Thoracic aorta (tissue), 2 donors: ENCODE measurements around the gene SLC22A17. TPM values are rescaled to one million over a fixed set of nuclear protein-coding genes. Genes with fewer than 3 reads are reported as not detected.
"Not testable (repeated sequence)": the region's sequence is repeated elsewhere in the genome, so short reads cannot be mapped to it uniquely, and the experiment has no call there.

Source experiments
- ATAC-seq: fragments of 150-250 bp; one replicate; pipeline ENCODE4 v1.8.0; 2017; ENCODE audit warnings: low read depth; ENCODE audit not compliant: insufficient number of reproducible peaks, low FRiP score
- DNase-seq: peaks from one replicate; pipeline ENCODE4 v3.0.0-alpha.2; 2020; ENCODE audit warnings: low spot score
- H3K27ac ChIP-seq, 2 donors: fragments of 200-600 bp; sonication (generic); 1 replicate in 1 of 2; 2 replicates in 1 of 2; pipeline ENCODE4 v1.5.1; 2016; ENCODE audit warnings: mild to moderate bottlenecking in 2 of 2, moderate library complexity in 2 of 2
- H3K27me3 ChIP-seq: fragments of 200-600 bp; sonication (generic); replicated peaks from 2 replicates; pipeline ENCODE4 v1.6.0; 2016; ENCODE audit warnings: mild to moderate bottlenecking; ENCODE audit not compliant: insufficient read depth
- H3K36me3 ChIP-seq: fragments of 200-600 bp; sonication (generic); one replicate; pipeline ENCODE4 v1.5.1; 2016
- H3K4me1 ChIP-seq, 2 donors: fragments of 200-600 bp; sonication (generic); 1 replicate in 1 of 2; 2 replicates in 1 of 2; pipeline versions ENCODE4 v1.5.1 to v1.6.0; 2016; ENCODE audit warnings: low read depth in 2 of 2, mild to moderate bottlenecking in 1 of 2; ENCODE audit not compliant: control insufficient read depth in 1 of 2
- H3K4me3 ChIP-seq: fragments of 200-600 bp; sonication (generic); 2 replicates; pipeline ENCODE4 v1.5.1; 2016; ENCODE audit warnings: mild to moderate bottlenecking
- H3K9me3 ChIP-seq: fragments of 200-600 bp; sonication (generic); 2 replicates; pipeline ENCODE4 v1.5.1; 2016
- total RNA-seq, 2 donors: library from RNA; depleted of rRNA; stranded (reverse); fragments of >200 nt; gene quantifications; one replicate each; pipeline versions ENCODE4 v1.1.0 to v1.2.3, GENCODE V29; 2016
- TF ChIP-seq, protein P1 (sequence below): fragments of 200-600 bp; sonication (generic); IDR thresholded peaks from one replicate; pipeline ENCODE4 v1.5.1; 2019; ENCODE audit warnings: antibody characterized with exemption

SLC22A17 gene
- total RNA-seq, 2 donors from 2014 or later, result 55.1 to 72.3 TPM

DNA sequence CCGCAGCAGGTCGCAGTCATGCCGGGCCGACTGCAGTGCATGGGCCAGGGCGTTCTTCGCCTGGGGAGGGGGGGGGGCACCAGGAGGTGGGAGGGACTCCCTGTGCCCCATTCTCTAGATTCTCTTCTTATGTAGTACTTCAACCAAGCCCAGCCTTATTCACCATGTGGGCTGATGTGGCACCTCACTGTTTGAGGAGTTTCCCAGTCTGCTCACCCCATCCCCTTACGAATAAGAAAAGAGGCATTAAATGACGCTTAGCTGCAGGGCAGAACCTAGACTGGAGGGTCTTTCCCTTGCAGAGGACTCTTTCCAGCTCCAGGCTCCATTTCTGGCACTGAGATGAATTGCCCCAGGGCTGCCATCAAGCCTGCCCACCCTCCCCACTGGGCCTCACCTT lies 36.3 kb upstream of the SLC22A17 start:
- DNase-seq (no peak), ATAC-seq (no peak)
- H3K36me3 ChIP-seq, result no peaks in the 10 kb centered on the region
- H3K9me3 ChIP-seq, result no peaks in the 10 kb centered on the region
- H3K4me1 ChIP-seq, result no peaks in the 10 kb centered on the region
- H3K27ac ChIP-seq, result no peak overlapping the region
- TF ChIP-seq, protein P1, sequence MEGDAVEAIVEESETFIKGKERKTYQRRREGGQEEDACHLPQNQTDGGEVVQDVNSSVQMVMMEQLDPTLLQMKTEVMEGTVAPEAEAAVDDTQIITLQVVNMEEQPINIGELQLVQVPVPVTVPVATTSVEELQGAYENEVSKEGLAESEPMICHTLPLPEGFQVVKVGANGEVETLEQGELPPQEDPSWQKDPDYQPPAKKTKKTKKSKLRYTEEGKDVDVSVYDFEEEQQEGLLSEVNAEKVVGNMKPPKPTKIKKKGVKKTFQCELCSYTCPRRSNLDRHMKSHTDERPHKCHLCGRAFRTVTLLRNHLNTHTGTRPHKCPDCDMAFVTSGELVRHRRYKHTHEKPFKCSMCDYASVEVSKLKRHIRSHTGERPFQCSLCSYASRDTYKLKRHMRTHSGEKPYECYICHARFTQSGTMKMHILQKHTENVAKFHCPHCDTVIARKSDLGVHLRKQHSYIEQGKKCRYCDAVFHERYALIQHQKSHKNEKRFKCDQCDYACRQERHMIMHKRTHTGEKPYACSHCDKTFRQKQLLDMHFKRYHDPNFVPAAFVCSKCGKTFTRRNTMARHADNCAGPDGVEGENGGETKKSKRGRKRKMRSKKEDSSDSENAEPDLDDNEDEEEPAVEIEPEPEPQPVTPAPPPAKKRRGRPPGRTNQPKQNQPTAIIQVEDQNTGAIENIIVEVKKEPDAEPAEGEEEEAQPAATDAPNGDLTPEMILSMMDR, result no peak
- H3K4me3 ChIP-seq, result no peak overlapping the region
- no peaks in the 10 kb centered on the region for H3K27me3 ChIP-seq

DNA sequence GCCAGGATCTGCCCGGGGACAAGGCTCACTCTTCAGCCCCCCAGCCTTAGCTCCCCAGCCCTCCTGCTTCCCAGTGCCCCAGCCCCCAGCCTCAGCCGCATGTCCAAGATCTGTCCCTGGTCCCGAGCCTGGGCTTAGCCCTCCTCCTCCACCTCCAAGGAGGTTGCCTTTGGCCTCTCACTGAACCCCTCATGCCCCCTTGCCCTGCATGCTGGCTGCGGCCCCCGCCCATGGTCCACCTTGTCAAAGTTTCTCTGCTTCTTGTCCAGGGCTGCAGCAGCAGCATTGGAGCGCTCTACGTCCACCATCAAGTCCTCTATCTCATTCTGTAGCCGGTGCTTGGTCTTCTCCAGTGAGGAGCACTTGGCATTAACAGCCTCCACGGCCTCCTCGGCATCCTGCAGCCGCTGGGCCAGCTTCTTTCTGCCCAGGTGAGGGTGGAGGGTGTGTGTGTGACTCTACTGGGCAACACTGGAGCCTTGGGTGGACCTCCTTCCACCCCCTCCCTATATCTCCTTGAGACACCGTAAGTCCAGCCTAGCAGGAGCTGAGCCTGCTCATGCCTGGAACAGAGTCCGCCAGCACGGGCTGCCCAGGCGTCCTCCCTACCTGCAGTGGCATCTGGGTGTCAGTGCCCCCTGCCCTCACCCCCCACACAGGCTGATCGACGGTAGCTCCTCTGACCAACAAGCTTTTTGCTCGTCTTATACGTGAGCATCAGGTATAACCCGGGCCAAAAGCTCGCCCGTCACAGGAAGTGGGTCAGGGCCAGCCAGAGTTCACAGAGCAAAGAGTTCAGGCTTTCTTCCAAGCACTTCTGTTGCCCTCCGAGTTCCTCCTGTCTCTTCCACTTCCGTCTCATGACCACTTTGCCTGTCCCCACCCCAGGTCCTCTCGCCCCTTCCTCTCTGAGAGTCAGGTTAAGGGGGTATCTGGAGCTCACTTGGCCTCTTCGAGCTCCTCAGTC lies 35.5 kb upstream of the SLC22A17 start:
- DNase-seq, result no peak
- Histone ChIP-seq H3K27ac (no peak overlapping the region), H3K27me3 (no peaks in the 10 kb centered on the region), H3K36me3 (no peaks in the 10 kb centered on the region), H3K9me3 (no peaks in the 10 kb centered on the region), H3K4me3 (no peak overlapping the region), H3K4me1 (no peaks in the 10 kb centered on the region)
- ATAC-seq, result no peak
- TF ChIP-seq, protein P1, result no peak

- Histone ChIP-seq H3K4me3 (no peak overlapping the region), H3K36me3 (no peaks in the 10 kb centered on the region), H3K4me1 (no peaks in the 10 kb centered on the region), H3K27me3 (no peaks in the 10 kb centered on the region), H3K9me3 (no peaks in the 10 kb centered on the region), H3K27ac (no peak overlapping the region)
- ATAC-seq, result no peak
- TF ChIP-seq, protein P1, result no peak
- DNase-seq, result no peak
These were observed 34.3 kb upstream of the SLC22A17 start for GRCh38 chr14:23386999-23387398.

DNA sequence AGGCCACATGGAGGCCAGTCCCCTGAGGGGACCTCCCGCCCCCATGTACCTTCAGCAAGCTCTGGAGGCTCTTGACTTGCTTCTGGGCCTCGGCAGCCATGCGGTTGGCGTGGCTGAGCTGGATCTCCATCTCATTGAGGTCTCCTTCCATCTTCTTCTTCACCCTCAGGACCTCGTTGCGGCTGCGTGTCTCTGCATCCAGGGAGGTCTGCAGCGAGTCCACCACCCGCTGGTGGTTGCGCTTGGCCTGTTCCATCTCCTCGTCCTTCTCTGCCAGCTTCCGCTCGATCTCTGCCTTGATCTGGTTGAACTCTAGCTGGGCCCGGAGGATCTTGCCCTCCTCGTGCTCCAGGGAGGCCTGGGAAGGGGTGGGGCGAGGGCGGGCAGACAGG lies 33.6 kb upstream of the SLC22A17 start:
- H3K27ac ChIP-seq, H3K4me3 ChIP-seq, H3K4me1 ChIP-seq, H3K9me3 ChIP-seq, H3K36me3 ChIP-seq, DNase-seq, ATAC-seq, H3K27me3 ChIP-seq: not testable (repeated sequence)

DNA sequence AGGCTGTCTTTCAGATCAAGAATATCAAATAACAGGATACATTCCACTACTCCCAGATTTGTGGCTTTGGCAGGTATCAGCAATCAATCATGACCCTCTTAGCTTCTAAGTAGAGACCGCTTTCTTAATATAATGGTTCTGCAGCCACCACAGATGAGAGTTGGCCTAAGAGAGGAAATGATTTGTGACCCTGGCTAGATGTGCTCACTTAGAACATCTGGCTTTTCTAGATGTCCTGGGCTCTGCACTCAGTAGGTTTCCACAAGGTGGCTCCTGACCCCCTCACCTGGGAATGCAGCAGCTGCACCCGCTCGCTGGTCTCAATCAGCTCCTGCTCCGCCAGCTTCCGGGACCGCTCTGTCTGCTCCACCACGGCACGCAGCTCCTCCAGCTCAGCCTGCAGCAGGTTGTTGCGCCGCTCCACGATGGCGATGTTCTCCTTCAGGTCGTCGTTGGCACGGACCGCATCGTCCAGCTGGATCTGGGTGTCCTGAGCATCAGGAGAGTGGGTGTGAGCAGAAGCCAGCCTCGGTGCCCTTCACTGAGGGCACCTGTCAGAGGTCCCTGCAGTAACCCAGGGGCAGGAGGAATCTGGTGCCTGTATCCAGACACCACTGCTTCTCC lies 33.1 kb upstream of the SLC22A17 start:
- no peaks in the 10 kb centered on the region for H3K4me1 ChIP-seq
- no peaks in the 10 kb centered on the region for H3K9me3 ChIP-seq
- no peak overlapping the region for H3K27ac ChIP-seq
- TF ChIP-seq, protein P1, result no peak
- no peaks in the 10 kb centered on the region for H3K36me3 ChIP-seq
- H3K4me3 ChIP-seq, result no peak overlapping the region
- DNase-seq, result no peak
- H3K27me3 ChIP-seq, result no peaks in the 10 kb centered on the region
- ATAC-seq, result no peak
